SW 1271 (cell line): Measurements from ENCODE around the gene PLN.

Source experiments
- DNase-seq, 2 experiments: peaks; one replicate each; lab custom pipeline; 2025; lab: John Stamatoyannopoulos, UW

PLN gene

DNA sequence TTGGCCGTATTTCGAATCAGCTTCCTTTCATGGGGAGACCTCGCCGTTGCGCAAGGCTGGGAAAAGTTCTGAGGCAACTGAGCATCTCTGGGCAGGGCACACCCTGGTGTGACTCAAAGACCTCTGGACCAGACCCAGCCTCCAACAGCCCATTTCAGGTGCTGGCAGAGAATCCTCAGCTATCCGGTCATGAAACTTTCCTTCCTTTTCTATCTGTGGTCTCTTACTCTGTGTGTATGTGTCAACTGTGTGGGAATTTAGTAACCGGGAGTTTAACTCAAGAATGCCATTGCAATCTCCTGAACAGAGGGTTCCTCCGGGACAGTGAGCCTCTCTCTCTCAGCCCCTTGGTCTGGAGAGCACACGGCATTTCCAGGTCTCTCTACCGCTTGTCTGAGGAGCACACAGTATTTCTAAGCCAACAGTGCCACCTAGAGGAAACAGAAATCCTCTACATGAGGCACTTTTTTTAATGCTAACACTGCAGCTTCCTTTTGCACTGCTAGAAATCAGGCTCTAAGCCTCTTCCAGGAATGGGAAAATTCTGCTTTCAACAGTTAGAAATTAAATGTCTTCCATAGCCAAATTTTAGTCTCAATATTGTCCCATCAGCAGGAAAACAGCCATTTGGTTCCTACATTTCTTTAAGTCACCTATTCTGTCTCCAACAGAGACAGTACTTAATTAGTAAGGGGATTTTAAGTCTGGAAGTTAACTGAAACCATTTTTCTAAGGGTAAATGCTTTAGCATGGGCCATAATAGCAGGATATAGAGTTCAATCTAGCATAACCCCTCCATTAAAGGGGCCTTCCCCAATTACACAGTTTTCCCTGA is 32.7 kb downstream of the PLN start:
- peak in 1 of 2 experiments; percentile 36 for DNase-seq

DNA sequence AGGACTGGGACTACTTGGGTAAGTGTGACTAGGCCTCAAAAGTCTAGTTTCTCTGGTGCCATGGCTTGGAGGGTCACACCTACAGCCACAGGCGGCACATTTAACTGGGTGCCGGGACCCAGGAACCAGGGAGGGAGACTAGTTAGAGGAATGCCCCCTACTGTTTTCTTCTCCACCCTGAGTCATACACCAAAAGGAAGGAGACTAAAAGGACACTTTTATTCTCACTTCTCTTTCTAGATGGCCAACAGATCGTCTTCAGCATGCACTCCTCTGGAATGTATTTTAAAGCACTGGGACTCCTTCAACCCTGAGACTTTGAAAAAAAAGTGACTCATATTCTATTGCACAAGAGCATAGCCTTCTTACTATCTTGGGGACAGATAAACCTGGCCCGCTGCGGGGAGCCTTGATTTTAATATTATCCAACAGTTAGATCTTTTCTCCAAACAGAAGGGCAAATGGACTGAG is 33.4 kb downstream of the PLN start:
- DNase-seq: no peak

GRCh38 chr6:118584911-118585310 is 36.8 kb downstream of the PLN start:
- DNase-seq: no peak

- DNase-seq: no peak
These were observed 38.8 kb downstream of the PLN start for GRCh38 chr6:118586746-118587485.

DNA sequence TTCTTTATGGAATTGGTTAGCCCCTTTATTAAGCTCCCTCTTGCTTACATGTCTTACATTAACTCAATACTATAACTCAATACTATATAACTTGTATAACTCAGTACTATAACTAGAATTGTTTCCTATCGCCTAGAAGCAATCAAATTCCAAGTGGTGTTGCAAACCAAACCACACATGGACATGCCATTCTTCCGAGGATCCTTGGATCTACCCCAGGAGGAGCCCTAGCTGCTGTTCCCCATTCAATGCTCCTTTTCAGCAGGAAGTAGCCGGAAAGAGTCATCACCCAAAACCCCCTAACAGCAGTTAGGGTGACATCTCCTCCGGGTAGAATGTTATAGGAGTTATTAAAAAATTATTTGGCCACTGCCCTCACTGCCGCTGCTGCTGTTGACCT is 40.5 kb downstream of the PLN start:
- no peak for DNase-seq

DNA sequence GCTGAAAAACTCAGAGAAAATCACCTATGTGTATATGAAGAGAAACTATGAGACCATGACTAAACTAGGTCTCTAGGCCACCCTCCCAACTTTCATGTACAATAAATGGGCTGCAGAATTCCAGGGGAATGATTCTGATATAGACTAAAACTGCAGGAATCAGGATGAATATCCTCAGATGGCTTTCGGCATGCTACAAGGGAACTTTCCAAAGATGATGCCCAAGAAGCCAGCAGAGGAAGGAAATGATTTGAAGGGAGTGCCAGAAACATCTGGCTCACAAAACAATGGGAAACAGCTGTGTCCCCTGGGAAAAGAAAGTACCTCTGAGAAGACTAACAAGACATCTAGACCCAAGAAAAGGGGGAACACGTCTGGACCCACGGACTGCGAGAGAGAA is 41.1 kb downstream of the PLN start:
- DNase-seq: no peak

- DNase-seq: no peak
These were observed 41.7 kb downstream of the PLN start for GRCh38 chr6:118589649-118590365.

DNA sequence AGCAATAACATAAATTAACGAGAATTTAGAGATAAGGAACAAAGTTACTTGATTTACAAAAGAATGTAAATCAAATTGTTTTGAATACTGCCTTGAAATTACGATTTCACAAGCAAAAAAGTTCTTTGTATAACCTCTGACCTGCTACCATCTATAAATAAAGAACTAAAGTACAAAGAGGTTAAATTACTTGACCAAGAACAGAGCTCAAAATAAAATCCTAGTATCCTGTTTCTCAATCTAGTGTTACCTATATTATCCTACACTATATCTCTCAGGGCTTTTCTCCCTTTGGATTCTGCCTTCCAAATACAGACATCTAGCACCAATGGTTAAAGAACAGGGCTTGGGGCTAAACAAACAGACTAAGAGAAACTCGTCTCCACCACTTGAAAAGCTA is 43.8 kb downstream of the PLN start:
- DNase-seq: no peak

GRCh38 chr6:118594877-118595276 is 46.8 kb downstream of the PLN start:
- DNase-seq: no peak

- DNase-seq: no peak
These were observed 48.8 kb downstream of the PLN start for GRCh38 chr6:118596774-118597320.

DNA sequence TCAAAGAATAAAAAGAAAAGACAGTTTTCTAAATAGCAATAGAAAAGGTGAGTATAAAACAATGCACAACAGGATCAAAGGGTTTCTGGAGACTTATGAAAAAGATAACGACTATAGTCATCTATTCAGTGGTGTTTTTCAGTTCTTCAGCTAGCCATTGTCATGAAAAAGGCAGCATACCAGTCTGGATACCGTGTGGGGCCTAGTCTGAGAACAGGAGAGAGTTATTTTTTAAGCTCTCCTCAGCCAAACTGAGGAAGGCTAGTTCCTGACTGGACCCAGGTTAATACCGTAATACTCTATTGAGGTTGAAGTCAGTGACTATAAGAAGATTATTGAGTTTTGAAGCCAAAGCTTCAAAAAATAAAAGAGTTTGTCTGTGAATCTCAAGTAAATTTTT is 49.5 kb downstream of the PLN start:
- no peak for DNase-seq

DNA sequence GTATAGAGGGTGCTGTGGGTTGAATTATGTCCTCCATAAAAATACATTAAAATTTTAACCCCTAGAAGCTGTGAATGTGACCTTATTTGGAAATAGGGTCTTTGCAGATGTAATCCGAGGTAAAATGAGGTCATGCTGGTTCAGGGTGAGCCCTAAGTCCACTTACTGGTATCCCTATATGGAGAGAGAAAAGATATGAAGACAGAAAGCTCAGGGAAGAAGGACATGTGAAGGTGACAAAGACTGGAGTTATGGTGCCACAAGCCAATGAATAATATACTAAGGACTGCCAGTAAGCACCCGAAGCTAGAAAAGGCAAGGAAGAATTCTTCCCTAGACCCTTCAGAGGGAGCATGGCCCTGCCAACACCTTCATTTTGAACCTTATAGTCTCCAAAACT is 50.2 kb downstream of the PLN start:
- no peak for DNase-seq

- DNase-seq: no peak
These were observed 54.2 kb downstream of the PLN start for GRCh38 chr6:118602300-118602699.

- DNase-seq: no peak
These were observed 55.3 kb downstream of the PLN start for GRCh38 chr6:118603372-118603771.

GRCh38 chr6:118606268-118606667 is 58.2 kb downstream of the PLN start:
- DNase-seq: no peak

- DNase-seq: no peak
These were observed 58.8 kb downstream of the PLN start for GRCh38 chr6:118606858-118607257.
